HG03457 (cell line): Measurements from ENCODE around the gene LRRC8E.

Experiments used
- ATAC-seq: cut with Tn5 transposase; IDR thresholded peaks from one replicate; pipeline ENCODE4 v1.9.1; 2021; ENCODE audit warnings: moderate number of reproducible peaks; ENCODE audit not compliant: unreplicated experiment

The LRRC8E gene

GRCh38 chr19:7867092-7867844 is 21.0 kb upstream of the LRRC8E start:
- ATAC-seq = no peak

GRCh38 chr19:7868326-7868670 is 20.0 kb upstream of the LRRC8E start:
- no peak for ATAC-seq

- ATAC-seq = no peak
Measured at GRCh38 chr19:7868671-7869452, 19.4 kb upstream of the LRRC8E start.

- ATAC-seq = no peak
Measured at GRCh38 chr19:7869453-7869909, 18.8 kb upstream of the LRRC8E start.

GRCh38 chr19:7869910-7870511 is 18.3 kb upstream of the LRRC8E start:
- ATAC-seq = no peak

GRCh38 chr19:7870571-7871436 is 17.5 kb upstream of the LRRC8E start:
- ATAC-seq = no peak

- no peak for ATAC-seq
Measured at GRCh38 chr19:7871437-7872305, 16.6 kb upstream of the LRRC8E start.

GRCh38 chr19:7872306-7873204 is 15.8 kb upstream of the LRRC8E start:
- ATAC-seq = no peak

GRCh38 chr19:7873304-7874075 is 14.8 kb upstream of the LRRC8E start:
- no peak for ATAC-seq

GRCh38 chr19:7874076-7874896 is 14.0 kb upstream of the LRRC8E start, which contains the start of gene PRR36:
PRR36 (minus strand) TSS chr19:7874390; CDS start chr19:7873689, 701 bp downstream.
- no peak for ATAC-seq

- no peak for ATAC-seq
Measured at GRCh38 chr19:7874897-7875273, 13.4 kb upstream of the LRRC8E start.

- no peak for ATAC-seq
Measured at GRCh38 chr19:7877249-7877836, 11.0 kb upstream of the LRRC8E start.

- no peak for ATAC-seq
Measured at GRCh38 chr19:7879111-7879807, 9.1 kb upstream of the LRRC8E start.

GRCh38 chr19:7879836-7880235 is 8.5 kb upstream of the LRRC8E start:
- ATAC-seq = no peak

- ATAC-seq = no peak
Measured at GRCh38 chr19:7881910-7882309, 6.4 kb upstream of the LRRC8E start.

- ATAC-seq = no peak
Measured at GRCh38 chr19:7883105-7883504, 5.2 kb upstream of the LRRC8E start.
